ENCODE results near the gene ADSS2. TPM values are rescaled to one million over a fixed set of nuclear protein-coding genes. Genes with fewer than 3 reads are reported as not detected.

Gene ADSS2
- total and polyA plus RNA-seq, 2 donors (not counting 3 experiments of a cell fraction or from before 2014, with no cell fraction given): 35.5 to 90.6 TPM

GRCh38 chr1:244394346-244394745 lies 57.4 kb downstream of the ADSS2 start:
- Histone ChIP-seq H3K36me3 (ENCODE audit: control insufficient read depth in 2 of 2, extremely low read depth in 1 of 2, insufficient read depth in 2 of 2, low read length in 2 of 2) (no peaks in the 10 kb centered on the region), H2AFZ (ENCODE audit: low read depth, low read length) (no peak overlapping the region), H3K9ac (replicated peaks; ENCODE audit: extremely low read depth, insufficient read depth, low read length) (no peak overlapping the region), H3K79me2 (ENCODE audit: control insufficient read depth, insufficient read depth, low read length) (no peaks in the 10 kb centered on the region), H3K27ac (ENCODE audit: insufficient read depth, low read depth, low read length) (no peak overlapping the region), H3K4me2 (ENCODE audit: insufficient read depth, low read length) (no peak overlapping the region), H3K4me1 (ENCODE audit: control insufficient read depth, extremely low read depth, insufficient read depth, low read length) (no peaks in the 10 kb centered on the region), H3K4me3 (replicated peaks in 1 of 3; ENCODE audit: insufficient read depth in 1 of 3, low read depth in 1 of 3, low read length in 3 of 3) (no peak overlapping the region), H4K20me1 (replicated peaks; ENCODE audit: control insufficient read depth, extremely low read depth, insufficient read depth, low read length) (no peaks in the 10 kb centered on the region), H3K27me3 (ENCODE audit: control insufficient read depth in 2 of 2, insufficient read depth in 2 of 2, low read length in 2 of 2) (no peaks in the 10 kb centered on the region), H3K9me1 (replicated peaks; ENCODE audit: control insufficient read depth, extremely low read depth, insufficient read depth, low read length) (no peaks in the 10 kb centered on the region), H3K9me3 (replicated peaks; ENCODE audit: control insufficient read depth, insufficient read depth, low read length) (no peaks in the 10 kb centered on the region)
- CTCF ChIA-PET: no interaction called here
- intact Hi-C loops (cut with micrococcal nuclease): no loop called here
- DNase-seq (ENCODE audit: low read depth, low spot score) (no peak), FAIRE-seq (no peak)
- no peak for TF ChIP-seq FOS (IDR thresholded peaks at IDR 0.05; ENCODE audit: borderline replicate concordance, insufficient read depth, low read length)
- TF ChIP-seq EZH2 (IDR thresholded peaks at IDR 0.05; ENCODE audit: borderline replicate concordance, low read depth, low read length, severe bottlenecking): no peak
- no peak for TF ChIP-seq CTCF (IDR thresholded peaks at IDR 0.05; ENCODE audit: extremely low read depth in 1 of 2, insufficient read depth in 1 of 2, low read depth in 1 of 2, low read length in 2 of 2)
- no peak for TF ChIP-seq POLR2A (IDR thresholded peaks at IDR 0.05; ENCODE audit: low read depth, low read length)
- no peak for TF ChIP-seq GATA2 (IDR thresholded peaks at IDR 0.05; ENCODE audit: insufficient read depth, insufficient read length, low read depth, low read length)
- no peak for TF ChIP-seq MAX (IDR thresholded peaks at IDR 0.05; ENCODE audit: insufficient read depth, insufficient read length)
- dilution Hi-C loops (cut with MboI; ENCODE audit: extremely low pct_ligation_motif_present, low sequenced_read_pairs): no loop called here
- POLR2A ChIA-PET: no interaction called here
- no TSS peak for BruUV-seq (replicated peaks)
